VCaP (cell line): ENCODE measurements around the gene SPINK5.
A peak's percentile ranks its signal among the peaks of the same experiment; 100 is the strongest.

ENCODE experiments used
- H3K27ac ChIP-seq: fragments of 450-650 bp; 2 replicates; pipeline ENCODE4 v1.5.1; 2017
- CTCF ChIP-seq: fragments of 450-650 bp; conservative IDR thresholded peaks from 2 replicates; pipeline ENCODE4 v1.5.1; 2017; ENCODE audit warnings: mild to moderate bottlenecking, moderate library complexity

Gene SPINK5

GRCh38 chr5:148152781-148153180 is 89.0 kb downstream of the SPINK5 start:
- H3K27ac ChIP-seq = no peak overlapping the region
- no peak for TF ChIP-seq CTCF

GRCh38 chr5:148156609-148157008 is 92.8 kb downstream of the SPINK5 start:
- no peak overlapping the region for H3K27ac ChIP-seq
- no peak for TF ChIP-seq CTCF

GRCh38 chr5:148162038-148162437 is 98.3 kb downstream of the SPINK5 start:
- H3K27ac ChIP-seq = no peak overlapping the region
- no peak for TF ChIP-seq CTCF

GRCh38 chr5:148163345-148163744 is 99.6 kb downstream of the SPINK5 start:
- TF ChIP-seq CTCF = no peak
- no peak overlapping the region for H3K27ac ChIP-seq

- 0 out of 2 replicates have a peak overlapping the region, but pooled peaks have one; percentile 8 for H3K27ac ChIP-seq
- no peak for TF ChIP-seq CTCF
Measured at GRCh38 chr5:148166550-148167283, 102.9 kb downstream of the SPINK5 start.

GRCh38 chr5:148168246-148168645 is 104.5 kb downstream of the SPINK5 start, which contains the start of gene SPINK14:
SPINK14 (plus strand) TSS chr5:148168546; CDS start chr5:148169733, 1,187 bp downstream.
- H3K27ac ChIP-seq = no peak within 1 kb of the TSS
- TF ChIP-seq CTCF = no peak

- no peak for TF ChIP-seq CTCF
- H3K27ac ChIP-seq = no peak overlapping the region
Measured at GRCh38 chr5:148172377-148172776, 108.6 kb downstream of the SPINK5 start.
